Calu3 (cell line): ENCODE results near the gene PGM5. TPM values are rescaled to one million over a fixed set of nuclear protein-coding genes. Genes with fewer than 3 reads are reported as not detected.

ENCODE experiments used
- BruUV-seq: library from RNA; stranded (reverse); fragments of 400-500 nt; replicated peaks from 2 replicates; lab custom pipeline; 2021; lab: Mats Ljungman, UMichigan
- CTCF ChIA-PET: fragments of 300-600 bp; sonication (Branson Sonifier 250); formaldehyde crosslinking; loops from one replicate; lab custom pipeline; 2022; ENCODE audit warnings: antibody characterized with exemption; lab: Charles Lee
- DNase-seq: peaks from one replicate; pipeline ENCODE4 v3.0.0; 2022
- H3K27ac Mint-ChIP-seq: one replicate; pipeline ENCODE4 v1.8.0; 2022; ENCODE audit warnings: mixed read lengths; ENCODE audit not compliant: unreplicated experiment
- H3K27me3 Mint-ChIP-seq: one replicate; pipeline ENCODE4 v1.8.0; 2022; ENCODE audit warnings: mixed read lengths; ENCODE audit not compliant: unreplicated experiment
- H3K36me3 Mint-ChIP-seq: one replicate; pipeline ENCODE4 v1.8.0; 2022; ENCODE audit warnings: mild to moderate bottlenecking, moderate library complexity, mixed read lengths; ENCODE audit not compliant: insufficient read depth, unreplicated experiment
- H3K4me1 Mint-ChIP-seq: one replicate; pipeline ENCODE4 v1.8.0; 2022; ENCODE audit warnings: mild to moderate bottlenecking, low read depth, mixed read lengths; ENCODE audit not compliant: unreplicated experiment
- H3K4me3 Mint-ChIP-seq: one replicate; pipeline ENCODE4 v1.8.0; 2022; ENCODE audit warnings: mild to moderate bottlenecking, low read depth, moderate library complexity, mixed read lengths; ENCODE audit not compliant: unreplicated experiment
- H3K9me3 Mint-ChIP-seq: one replicate; pipeline ENCODE4 v1.8.0; 2022; ENCODE audit warnings: low read depth, mixed read lengths; ENCODE audit not compliant: unreplicated experiment
- CTCF ChIP-seq: fragments of 200-600 bp; IDR thresholded peaks from one replicate; pipeline ENCODE4 v1.8.0; 2022; ENCODE audit warnings: antibody characterized with exemption; ENCODE audit not compliant: unreplicated experiment
- intact Hi-C: fragments of 100-400 bp; cut with micrococcal nuclease; formaldehyde crosslinking; loops from one replicate; pipeline ENCODE4 v1.10.0; 2022; ENCODE audit not compliant: unreplicated experiment
- total RNA-seq: library from RNA; stranded (reverse); gene quantifications from 2 replicates; pipeline ENCODE4 v1.2.3, GENCODE V29; 2022

The PGM5 gene
- total RNA-seq, 1 experiment from 2014 or later, result 0.87 TPM

- BruUV-seq, result no TSS peak
- intact Hi-C loops, result no loop called here
- Mint-ChIP-seq H3K36me3 (no peaks in the 10 kb centered on the region), H3K4me3 (no peak overlapping the region), H3K27me3 (peaks cover 55% of the 10 kb centered on the region), H3K27ac (no peak overlapping the region), H3K9me3 (no peaks in the 10 kb centered on the region), H3K4me1 (no peaks in the 10 kb centered on the region)
- CTCF ChIA-PET, result no interaction called here
- no peak for TF ChIP-seq CTCF
- no peak for DNase-seq
Measured at GRCh38 chr9:68458918-68459317, 102.5 kb downstream of the PGM5 start.

- Mint-ChIP-seq H3K9me3 (no peaks in the 10 kb centered on the region), H3K36me3 (no peaks in the 10 kb centered on the region), H3K27ac (no peak overlapping the region), H3K4me1 (no peaks in the 10 kb centered on the region), H3K27me3 (peaks cover 59% of the 10 kb centered on the region), H3K4me3 (no peak overlapping the region)
- intact Hi-C loops, result no loop called here
- CTCF ChIA-PET, result no interaction called here
- TF ChIP-seq CTCF, result no peak
- DNase-seq, result no peak
- no TSS peak for BruUV-seq
Measured at GRCh38 chr9:68462105-68462775, 105.8 kb downstream of the PGM5 start.

GRCh38 chr9:68470067-68470466 is 113.7 kb downstream of the PGM5 start:
- H3K9me3 Mint-ChIP-seq, result no peaks in the 10 kb centered on the region
- no peak for TF ChIP-seq CTCF
- H3K4me1 Mint-ChIP-seq, result no peaks in the 10 kb centered on the region
- no peak overlapping the region for H3K27ac Mint-ChIP-seq
- intact Hi-C loops, result no loop called here
- H3K36me3 Mint-ChIP-seq, result no peaks in the 10 kb centered on the region
- BruUV-seq, result no TSS peak
- CTCF ChIA-PET, result no interaction called here
- peaks cover 50% of the 10 kb centered on the region for H3K27me3 Mint-ChIP-seq
- no peak overlapping the region for H3K4me3 Mint-ChIP-seq
- DNase-seq, result no peak

- no peak overlapping the region for H3K27ac Mint-ChIP-seq
- CTCF ChIA-PET, result no interaction called here
- DNase-seq, result no peak
- H3K4me3 Mint-ChIP-seq, result no peak overlapping the region
- BruUV-seq, result no TSS peak
- H3K9me3 Mint-ChIP-seq, result no peaks in the 10 kb centered on the region
- no peak for TF ChIP-seq CTCF
- no peaks in the 10 kb centered on the region for H3K36me3 Mint-ChIP-seq
- H3K27me3 Mint-ChIP-seq, result peaks cover 45% of the 10 kb centered on the region
- intact Hi-C loops, result no loop called here
- H3K4me1 Mint-ChIP-seq, result no peaks in the 10 kb centered on the region
Measured at GRCh38 chr9:68470634-68471033, 114.2 kb downstream of the PGM5 start.
